ENCODE results near the gene MLNR.

The MLNR gene

GRCh38 chr13:49220036-49220855 lies at the start of gene MLNR:
TSS of gene MLNR (plus strand) at chr13:49220338. CDS start at chr13:49220338, 0 bp downstream.
- H3K27ac ChIP-seq, result no peak within 1 kb of the TSS
- peak within 1 kb of the TSS in 6 of 7 experiments; percentile 21 to 47 (median 35) for H3K4me3 ChIP-seq

- no peak overlapping the region for H3K27ac ChIP-seq
- no peak overlapping the region for H3K4me3 ChIP-seq
These were observed 48.8 kb upstream of the MLNR start for GRCh38 chr13:49171359-49171758.

GRCh38 chr13:49183672-49184325 lies 36.3 kb upstream of the MLNR start:
- H3K4me3 ChIP-seq, result no peak overlapping the region
- no peak overlapping the region for H3K27ac ChIP-seq

- Histone ChIP-seq H3K4me3 (no peak overlapping the region), H3K27ac (no peak overlapping the region)
These were observed 35.5 kb upstream of the MLNR start for GRCh38 chr13:49184621-49185020.

- no peak overlapping the region for H3K4me3 ChIP-seq
- H3K27ac ChIP-seq, result no peak overlapping the region
These were observed 34.9 kb upstream of the MLNR start for GRCh38 chr13:49185264-49185663.

GRCh38 chr13:49190901-49191300 lies 29.2 kb upstream of the MLNR start:
- Histone ChIP-seq H3K4me3 (no peak overlapping the region), H3K27ac (no peak overlapping the region)

- no peak overlapping the region for H3K4me3 ChIP-seq
- H3K27ac ChIP-seq, result no peak overlapping the region
These were observed 13.5 kb upstream of the MLNR start for GRCh38 chr13:49206641-49207040.

GRCh38 chr13:49208619-49209018 lies 11.5 kb upstream of the MLNR start:
- Histone ChIP-seq H3K27ac (no peak overlapping the region), H3K4me3 (no peak overlapping the region)

GRCh38 chr13:49210114-49210513 lies 10.0 kb upstream of the MLNR start:
- H3K4me3 ChIP-seq, result no peak overlapping the region
- H3K27ac ChIP-seq, result no peak overlapping the region

- no peak overlapping the region for H3K4me3 ChIP-seq
- no peak overlapping the region for H3K27ac ChIP-seq
These were observed 9.5 kb upstream of the MLNR start for GRCh38 chr13:49210669-49211068.

GRCh38 chr13:49213539-49213938 lies 6.6 kb upstream of the MLNR start:
- Histone ChIP-seq H3K4me3 (no peak overlapping the region), H3K27ac (no peak overlapping the region)

- no peak overlapping the region for H3K4me3 ChIP-seq
- peak overlapping the region in 1 of 21 experiments; percentile 38 for H3K27ac ChIP-seq
These were observed 5.9 kb upstream of the MLNR start for GRCh38 chr13:49213997-49214916.

- H3K27ac ChIP-seq, result peak overlapping the region in 1 of 21 experiments; percentile 38
These were observed 5.2 kb upstream of the MLNR start for GRCh38 chr13:49214917-49215376.

GRCh38 chr13:49216334-49216733 lies 3.8 kb upstream of the MLNR start:
- H3K27ac ChIP-seq, result no peak overlapping the region
- H3K4me3 ChIP-seq, result no peak overlapping the region

More at GRCh38 chr13:49214917-49215376, 5.2 kb upstream of the MLNR start:
- no peak overlapping the region for H3K4me3 ChIP-seq

GRCh38 chr13:49217962-49218492 lies 2.1 kb upstream of the MLNR start:
- H3K27ac ChIP-seq, result no peak overlapping the region
- no peak overlapping the region for H3K4me3 ChIP-seq

- Histone ChIP-seq H3K27ac (no peak overlapping the region), H3K4me3 (no peak overlapping the region)
These were observed 1.6 kb upstream of the MLNR start for GRCh38 chr13:49218493-49219051.

GRCh38 chr13:49219647-49220035 lies 497 bp upstream of the MLNR start:
- H3K27ac ChIP-seq, result no peak overlapping the region
- H3K4me3 ChIP-seq, result peak overlapping the region in 6 of 7 experiments; percentile 21 to 47 (median 35)

GRCh38 chr13:49220856-49221589 lies 885 bp downstream of the MLNR start:
- Histone ChIP-seq H3K4me3 (peak overlapping the region in 5 of 7 experiments; percentile 21 to 47 (median 36)), H3K27ac (no peak overlapping the region)

GRCh38 chr13:49221590-49221965 lies 1.4 kb downstream of the MLNR start:
- Histone ChIP-seq H3K4me3 (no peak overlapping the region), H3K27ac (no peak overlapping the region)
